Skin of body (tissue), 2 donors: ENCODE results near the gene CAPN5. TPM values are rescaled to one million over a fixed set of nuclear protein-coding genes. Genes with fewer than 3 reads are reported as not detected.

ENCODE experiments used
- DNase-seq: peaks from one replicate; lab custom pipeline; 2025; lab: John Stamatoyannopoulos, UW
- total RNA-seq: library from RNA; depleted of rRNA; stranded (reverse); fragments of >200 nt; gene quantifications from one replicate; pipeline ENCODE4 v1.2.3, GENCODE V29; 2014

Gene CAPN5
- total RNA-seq, 1 donor from 2014 or later, result 8.2 TPM

DNA sequence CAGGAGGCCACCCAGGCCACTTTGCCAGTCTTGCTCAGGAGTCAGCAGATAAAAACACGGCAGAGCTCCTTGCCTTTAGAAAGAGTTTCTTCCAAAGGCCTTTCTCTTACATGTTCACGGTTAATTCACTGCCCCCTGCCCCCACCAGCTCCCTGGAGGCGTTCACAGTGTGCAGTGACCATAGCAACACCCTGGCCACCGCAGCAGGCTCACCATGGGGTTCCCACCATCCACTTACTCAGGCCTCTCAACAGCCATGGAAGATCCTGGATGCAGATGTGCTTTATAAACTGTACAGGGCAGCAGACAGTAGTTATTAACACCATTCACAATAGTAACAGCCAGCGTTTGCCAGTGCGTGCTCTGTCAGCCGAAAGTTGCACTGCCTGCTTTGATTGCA lies 50.7 kb downstream of the CAPN5 start:
- DNase-seq, result no peak

GRCh38 chr11:77118086-77118485 lies 51.3 kb downstream of the CAPN5 start:
- DNase-seq, result no peak

DNA sequence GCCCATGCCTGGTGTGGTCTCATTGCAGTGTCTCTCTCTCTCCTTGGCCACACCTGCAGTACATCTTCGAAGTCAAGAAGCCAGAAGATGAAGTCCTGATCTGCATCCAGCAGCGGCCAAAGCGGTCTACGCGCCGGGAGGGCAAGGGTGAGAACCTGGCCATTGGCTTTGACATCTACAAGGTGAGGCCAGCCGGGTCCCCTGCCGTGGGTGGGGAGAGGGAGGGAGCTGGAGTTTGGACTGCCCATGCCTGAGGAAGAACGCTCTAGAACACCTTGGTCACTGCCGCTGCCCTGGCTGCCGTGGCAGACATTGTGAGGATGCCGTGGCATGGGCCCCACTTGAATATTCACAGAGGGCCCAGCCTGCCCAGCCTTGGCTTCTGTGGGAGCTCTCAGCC lies 52.2 kb downstream of the CAPN5 start:
- DNase-seq, result no peak

- no peak for DNase-seq
Observed at GRCh38 chr11:77119531-77119936, 52.8 kb downstream of the CAPN5 start.

DNA sequence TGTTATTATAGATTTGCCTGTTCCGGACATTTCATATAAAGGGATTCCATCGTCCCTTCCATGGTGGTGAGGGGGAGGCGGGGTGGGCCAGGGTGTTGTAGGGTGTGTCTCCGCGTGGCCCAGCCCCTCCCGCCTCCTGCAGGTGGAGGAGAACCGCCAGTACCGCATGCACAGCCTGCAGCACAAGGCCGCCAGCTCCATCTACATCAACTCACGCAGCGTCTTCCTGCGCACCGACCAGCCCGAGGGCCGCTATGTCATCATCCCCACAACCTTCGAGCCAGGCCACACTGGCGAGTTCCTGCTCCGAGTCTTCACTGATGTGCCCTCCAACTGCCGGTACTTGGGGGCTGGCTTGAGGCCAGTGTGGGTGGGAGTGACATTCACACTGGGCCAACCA lies 53.8 kb downstream of the CAPN5 start:
- no peak for DNase-seq

GRCh38 chr11:77121096-77121640 lies 54.4 kb downstream of the CAPN5 start:
- no peak for DNase-seq

DNA sequence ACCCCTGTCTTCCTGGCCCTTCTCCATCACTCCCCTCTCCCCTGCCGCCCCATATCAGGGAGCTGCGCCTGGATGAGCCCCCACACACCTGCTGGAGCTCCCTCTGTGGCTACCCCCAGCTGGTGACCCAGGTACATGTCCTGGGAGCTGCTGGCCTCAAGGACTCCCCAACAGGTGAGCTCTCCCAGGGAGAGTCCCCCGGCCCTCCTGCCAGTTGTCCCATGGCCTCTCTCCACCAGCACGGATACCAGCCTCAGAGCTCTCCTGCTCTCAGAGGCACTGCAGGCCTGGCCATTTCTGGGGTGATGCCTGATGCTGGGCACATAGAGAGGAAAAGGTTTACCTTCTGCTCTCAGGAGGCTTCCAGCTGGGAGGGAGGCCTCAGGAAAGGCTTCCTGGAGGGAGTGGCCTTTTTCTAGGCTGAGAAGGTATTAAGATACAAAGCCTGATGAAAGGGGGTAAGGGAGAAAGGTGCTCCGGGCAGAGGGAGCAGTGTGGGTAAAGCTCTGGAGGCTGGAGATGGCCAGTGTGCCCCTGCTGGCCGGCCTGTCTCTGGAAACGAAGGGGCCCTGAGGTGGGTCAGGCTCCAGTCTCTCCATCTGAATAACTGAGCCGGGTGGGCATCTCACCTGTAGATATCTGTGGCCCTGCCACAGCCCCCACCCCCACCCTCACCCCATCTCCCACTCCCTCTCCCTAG lies 55.3 kb downstream of the CAPN5 start:
- DNase-seq, result no peak

GRCh38 chr11:77122576-77123212 lies 55.9 kb downstream of the CAPN5 start:
- no peak for DNase-seq

DNA sequence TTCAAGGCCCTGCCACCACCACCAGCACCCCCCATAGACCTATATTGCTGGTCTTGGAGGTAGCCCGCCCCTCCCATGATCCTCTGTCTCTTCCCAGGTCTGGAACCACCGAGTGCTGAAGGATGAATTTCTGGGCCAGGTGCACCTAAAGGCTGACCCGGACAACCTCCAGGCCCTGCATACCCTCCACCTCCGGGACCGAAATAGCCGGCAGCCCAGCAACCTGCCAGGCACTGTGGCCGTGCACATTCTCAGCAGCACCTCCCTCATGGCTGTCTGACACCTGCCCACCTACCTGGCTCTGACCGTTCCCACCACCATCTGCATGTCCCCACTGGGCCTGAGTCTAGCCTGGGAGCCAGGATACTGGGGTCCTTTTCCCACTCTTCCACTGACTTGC lies 56.8 kb downstream of the CAPN5 start:
- no peak for DNase-seq

GRCh38 chr11:77124041-77124440 lies 57.3 kb downstream of the CAPN5 start:
- DNase-seq, result no peak

DNA sequence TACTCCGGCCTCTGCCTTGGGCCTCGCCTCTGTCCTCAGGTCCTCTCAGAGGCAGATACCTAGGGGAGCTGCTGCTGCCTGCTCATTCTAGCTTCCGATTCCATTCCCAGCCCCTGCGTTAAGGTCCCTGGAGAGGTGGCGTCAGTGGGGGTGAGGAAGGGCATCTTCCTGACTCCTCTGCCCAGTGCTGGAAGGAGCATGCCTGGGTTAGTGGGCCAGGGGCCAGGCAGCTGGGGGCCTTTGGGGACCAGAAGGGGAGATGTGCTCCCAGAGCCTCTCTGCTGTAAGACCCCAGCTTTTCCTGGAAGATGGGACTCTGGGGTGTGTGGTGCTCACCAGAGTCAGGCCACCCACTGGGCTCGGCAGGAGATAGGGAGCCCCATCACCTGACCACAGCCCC lies 57.7 kb downstream of the CAPN5 start:
- no peak for DNase-seq

- no peak for DNase-seq
Observed at GRCh38 chr11:77125191-77125590, 58.4 kb downstream of the CAPN5 start.

DNA sequence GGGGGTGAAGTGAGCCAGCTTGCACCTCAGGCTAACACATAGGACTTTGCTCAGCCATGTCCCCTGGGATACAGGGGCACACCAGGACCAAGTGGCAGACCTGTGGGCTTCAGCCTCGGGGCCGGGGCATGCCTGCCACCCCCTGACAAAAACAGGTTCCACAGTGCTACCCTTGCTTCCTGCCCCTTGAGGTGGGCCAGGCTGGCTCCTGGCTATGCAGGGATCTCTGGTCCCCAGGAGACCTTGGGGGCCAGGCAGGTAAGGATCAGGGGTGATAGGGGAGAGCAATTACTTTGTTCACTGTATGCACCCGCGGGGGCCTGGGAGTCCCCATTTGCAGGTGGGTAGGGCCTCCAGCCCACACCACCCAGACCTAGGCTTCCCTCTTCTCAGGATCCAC lies 58.9 kb downstream of the CAPN5 start:
- no peak for DNase-seq

DNA sequence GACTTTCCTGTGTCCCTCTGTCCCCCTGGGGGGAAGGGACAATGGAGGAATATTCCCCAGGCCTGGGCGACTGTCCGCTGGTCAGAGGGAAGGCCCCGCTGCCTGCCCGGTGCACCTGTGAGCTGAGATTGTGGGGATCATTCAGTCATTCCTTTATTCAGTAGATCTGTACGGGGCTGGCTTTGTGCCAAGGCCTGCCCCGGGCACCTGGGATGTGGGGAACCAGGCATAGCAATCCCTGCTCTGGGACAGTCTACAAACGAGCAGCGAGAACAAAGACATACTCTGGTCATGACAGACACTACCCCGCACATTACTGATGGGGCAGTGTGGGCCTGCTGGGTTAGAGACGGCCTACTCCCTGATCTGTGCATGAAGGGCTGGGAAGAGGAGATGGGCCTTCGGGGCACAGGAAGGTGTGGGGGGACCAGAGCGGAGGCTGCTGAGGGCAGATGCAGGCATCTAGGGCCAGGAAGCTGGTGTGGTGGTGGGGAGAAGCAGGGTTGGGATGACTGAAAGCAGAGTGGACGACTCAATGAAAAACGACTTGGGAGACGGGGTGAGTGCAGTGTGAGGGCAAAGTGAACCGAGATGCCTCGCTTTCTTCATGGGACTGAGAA lies 59.5 kb downstream of the CAPN5 start:
- DNase-seq, result no peak

GRCh38 chr11:77126861-77127234 lies 60.1 kb downstream of the CAPN5 start:
- no peak for DNase-seq

GRCh38 chr11:77127235-77127911 lies 60.6 kb downstream of the CAPN5 start:
- DNase-seq, result peak; percentile 76

- DNase-seq, result no peak
Observed at GRCh38 chr11:77127920-77128691, 61.3 kb downstream of the CAPN5 start, which contains the start of gene MYO7A. Gene MYO7A, plus strand, starts transcription at chr11:77128246. Its CDS starts 2,389 bp downstream, at chr11:77130635.

DNA sequence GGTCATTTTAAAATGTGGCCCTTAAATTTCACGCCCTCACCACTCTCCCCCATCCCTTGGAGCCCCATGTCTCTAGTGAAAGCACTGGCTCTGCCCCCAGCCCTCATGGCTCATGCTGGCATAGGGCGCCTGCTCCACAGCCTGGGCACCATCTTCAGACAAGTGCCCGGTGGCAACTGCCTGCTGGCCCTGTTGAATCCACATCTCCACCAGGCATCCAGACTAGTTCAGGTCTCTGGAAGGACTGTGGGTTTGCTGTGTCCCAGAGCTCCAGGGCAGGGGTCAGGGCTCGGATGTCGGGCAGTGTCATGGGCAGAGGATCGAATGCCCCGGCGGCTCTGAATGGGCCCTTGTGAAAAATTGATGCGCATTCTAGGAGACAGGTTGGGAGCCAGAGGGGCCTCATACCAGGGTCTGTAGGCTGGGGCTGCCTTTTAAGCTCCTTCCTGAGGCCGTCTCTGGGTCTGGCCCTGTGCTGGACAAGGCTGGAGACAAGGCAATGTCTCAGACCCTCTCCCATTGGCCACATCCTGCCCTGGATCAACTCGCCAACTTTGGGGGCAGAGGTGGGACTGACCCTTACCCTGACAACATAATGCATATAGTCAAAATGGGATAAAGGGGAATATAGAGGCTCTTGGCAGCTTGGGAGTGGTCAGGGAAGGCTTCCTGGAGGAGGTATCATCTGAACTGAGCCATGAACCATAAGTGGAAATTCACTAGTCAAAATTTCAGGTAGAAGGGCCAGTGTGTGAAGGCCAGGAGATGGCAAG lies 62.5 kb downstream of the CAPN5 start:
- DNase-seq, result no peak

DNA sequence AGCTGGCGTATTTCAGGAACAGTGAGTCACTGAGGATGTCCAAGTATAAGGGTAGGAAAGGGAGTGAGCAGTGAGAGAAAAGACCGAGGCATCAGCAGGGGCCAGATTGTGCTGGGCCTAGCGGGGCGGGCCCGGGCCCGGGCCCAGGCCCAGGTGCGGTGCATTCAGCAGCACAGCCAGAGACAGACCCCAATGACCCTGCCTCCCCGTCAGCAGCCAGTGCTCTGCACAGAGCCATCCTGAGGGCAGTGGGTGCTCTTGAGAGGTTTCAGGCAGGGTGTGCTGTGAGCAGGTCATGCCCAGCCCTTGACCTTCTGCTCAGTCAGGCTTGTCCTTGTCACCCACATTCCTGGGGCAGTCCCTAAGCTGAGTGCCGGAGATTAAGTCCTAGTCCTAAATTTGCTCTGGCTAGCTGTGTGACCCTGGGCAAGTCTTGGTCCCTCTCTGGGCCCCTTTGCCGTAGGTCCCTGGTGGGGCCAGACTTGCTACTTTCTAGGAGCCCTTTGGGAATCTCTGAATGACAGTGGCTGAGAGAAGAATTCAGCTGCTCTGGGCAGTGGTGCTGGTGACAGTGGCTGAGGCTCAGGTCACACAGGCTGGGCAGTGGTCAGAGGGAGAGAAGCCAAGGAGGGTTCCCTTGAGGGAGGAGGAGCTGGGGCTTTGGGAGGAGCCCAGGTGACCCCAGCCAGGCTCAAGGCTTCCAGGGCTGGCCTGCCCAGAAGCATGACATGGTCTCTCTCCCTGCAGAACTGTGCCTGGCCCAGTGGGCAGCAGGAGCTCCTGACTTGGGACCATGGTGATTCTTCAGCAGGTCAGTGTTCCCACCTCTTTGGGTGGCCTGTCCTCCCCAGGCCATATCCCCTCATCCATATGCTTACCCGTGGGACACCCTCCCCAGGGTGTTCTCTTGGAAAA lies 63.3 kb downstream of the CAPN5 start:
- DNase-seq, result no peak
